G401 (cell line): ENCODE data around the gene RCSD1. TPM values are rescaled to one million over a fixed set of nuclear protein-coding genes. Genes with fewer than 3 reads are reported as not detected.
A peak's percentile ranks its signal among the peaks of the same experiment; 100 is the strongest.
"Not testable (repeated sequence)": the region's sequence is repeated elsewhere in the genome, so short reads cannot be mapped to it uniquely, and the experiment has no call there.

Source experiments
- DNase-seq: peaks from one replicate; pipeline ENCODE4 v3.0.0-alpha.2; 2015; ENCODE audit warnings: low spot score
- in situ Hi-C: cut with HindIII; loops from 2 replicates; pipeline ENCODE4 v1.10.0; 2016; ENCODE audit warnings: low sequenced_read_pairs, mixed read lengths
- total RNA-seq: library from RNA; depleted of rRNA; stranded (reverse); fragments of >200 nt; shearing (Covaris generic); gene quantifications from 2 replicates; pipeline ENCODE4 v1.2.3, GENCODE V29; 2014

RCSD1 gene
- total RNA-seq, 1 experiment from 2014 or later = not detected

DNA sequence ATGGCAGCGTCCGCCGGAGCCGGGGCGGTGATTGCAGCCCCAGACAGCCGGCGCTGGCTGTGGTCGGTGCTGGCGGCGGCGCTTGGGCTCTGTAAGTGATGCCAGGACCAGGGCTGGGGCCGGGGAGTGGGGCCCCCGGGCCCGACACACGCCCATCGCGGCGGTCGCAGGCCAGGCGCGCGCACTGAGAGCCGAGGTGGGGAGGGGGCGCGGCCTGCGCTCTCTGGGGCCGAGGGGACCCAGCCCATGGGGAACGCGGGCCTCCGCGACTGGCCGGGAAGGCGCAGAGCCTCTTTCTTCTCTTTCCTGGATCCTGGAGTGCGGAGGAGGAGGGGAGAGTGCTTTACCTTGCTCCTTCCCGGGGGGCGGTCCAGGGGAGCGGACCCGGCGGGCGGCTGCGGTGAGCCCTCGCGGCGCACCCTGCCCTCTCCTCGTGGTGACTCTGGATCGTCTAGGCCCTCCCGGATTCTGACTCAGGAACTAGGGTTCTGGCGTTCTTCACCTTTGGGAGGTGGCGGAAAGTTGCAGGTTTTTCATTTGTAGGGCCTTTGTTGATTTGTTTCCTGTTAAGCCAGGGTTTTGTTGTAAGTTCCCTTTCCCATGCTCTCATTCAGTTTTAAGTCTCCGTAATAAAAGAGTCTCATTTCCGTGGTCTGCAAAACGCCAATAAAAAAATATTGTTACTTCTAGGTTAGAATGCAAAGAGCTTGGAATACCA is 92.3 kb downstream of the RCSD1 start:
- in situ Hi-C loops = no loop called here
- peak; percentile 32 for DNase-seq

DNA sequence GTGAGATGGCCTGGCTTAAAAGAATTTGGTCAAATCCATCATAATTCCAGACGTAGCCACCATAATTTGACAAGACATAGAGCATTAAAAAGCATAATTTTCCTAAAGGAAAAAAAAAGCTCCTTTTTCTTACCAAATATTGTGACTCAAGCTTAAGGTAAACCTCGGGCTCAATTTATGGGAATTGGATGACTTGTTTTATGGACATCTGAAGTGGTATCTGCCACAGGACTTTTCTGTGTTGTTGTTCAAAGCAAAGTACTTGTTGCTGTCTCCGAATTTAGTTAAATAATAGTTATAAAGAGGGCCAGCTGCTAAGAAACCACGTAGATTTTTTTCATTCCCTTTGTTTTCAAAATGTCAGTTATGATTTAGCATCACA is 92.8 kb downstream of the RCSD1 start:
- in situ Hi-C loops = no loop called here
- no peak for DNase-seq

DNA sequence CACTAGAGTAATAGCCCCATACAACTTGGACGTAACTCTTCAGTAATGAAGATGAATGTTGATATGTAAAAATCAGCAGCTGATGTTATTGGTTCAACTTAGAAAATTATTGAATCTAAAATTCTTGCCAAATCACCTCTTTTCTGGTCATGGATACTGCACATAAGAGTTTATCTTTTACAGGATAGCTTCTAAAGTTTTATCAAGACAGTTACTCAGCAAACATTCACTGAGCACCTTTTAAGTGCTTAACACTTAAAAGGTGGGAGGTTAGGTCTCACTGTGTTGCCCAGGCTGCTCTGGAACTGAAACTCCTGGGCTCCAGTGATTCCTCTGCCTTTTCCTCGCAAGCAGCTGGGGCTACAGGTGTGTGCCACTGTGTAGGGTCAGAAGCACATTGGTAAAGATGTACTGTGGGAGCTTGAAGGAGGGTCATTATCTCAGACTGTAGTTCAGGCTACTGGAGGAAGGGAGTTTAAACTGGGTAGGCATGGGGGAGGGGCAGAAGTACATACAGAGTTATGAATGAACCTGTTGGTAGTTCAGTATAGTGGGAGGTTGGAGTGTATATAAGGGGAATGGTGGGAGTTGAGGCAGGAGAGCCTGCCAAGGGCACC is 93.8 kb downstream of the RCSD1 start:
- DNase-seq = no peak
- in situ Hi-C loops = no loop called here

DNA sequence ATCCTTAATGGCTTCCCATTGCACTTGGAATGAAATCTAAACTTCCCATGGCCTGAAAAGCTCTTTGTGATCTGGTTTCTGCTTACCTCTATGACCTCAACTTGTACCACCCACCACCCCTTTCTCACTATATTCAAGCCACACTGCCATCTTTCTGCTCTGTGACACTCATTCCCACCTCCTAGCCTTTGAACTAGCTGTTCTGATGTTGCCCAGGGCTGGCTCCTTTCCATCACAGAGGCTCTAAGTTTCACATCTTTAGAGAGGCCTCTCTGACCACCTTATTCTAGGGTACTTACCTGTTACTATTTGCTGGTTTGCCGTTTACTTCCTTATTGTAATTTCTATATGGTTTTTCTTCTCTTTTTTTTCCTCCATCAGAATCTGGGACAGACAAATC is 96.0 kb downstream of the RCSD1 start:
- in situ Hi-C loops = no loop called here
- DNase-seq = no peak

DNA sequence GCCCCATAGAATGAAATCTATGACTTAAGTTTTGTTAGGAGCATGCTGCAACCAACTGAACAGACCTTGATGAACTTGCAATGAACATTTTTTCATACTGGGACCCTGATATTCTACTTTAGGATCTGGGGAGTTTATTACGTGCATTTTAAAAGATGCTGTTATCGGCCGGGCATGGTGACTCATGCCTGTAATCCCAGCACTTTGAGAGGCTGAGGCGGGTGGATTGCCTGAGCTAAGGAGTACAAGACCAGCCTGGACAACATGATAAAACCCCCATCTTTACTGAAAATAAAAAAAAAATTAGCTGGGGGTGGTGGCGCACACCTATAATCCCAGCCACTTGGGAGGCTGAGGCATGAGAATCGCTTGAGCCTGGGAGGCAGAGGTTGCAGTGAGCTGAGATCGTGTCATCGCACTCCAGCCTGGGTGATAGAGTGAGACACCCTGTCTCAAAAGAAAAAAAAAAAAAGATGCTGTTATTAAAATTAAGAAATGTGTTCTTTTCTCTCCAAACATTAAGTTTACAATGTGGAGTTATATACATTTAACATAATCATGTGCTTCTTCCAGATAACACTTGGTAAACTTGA is 98.9 kb downstream of the RCSD1 start:
- DNase-seq = no peak
- in situ Hi-C loops = no loop called here

DNA sequence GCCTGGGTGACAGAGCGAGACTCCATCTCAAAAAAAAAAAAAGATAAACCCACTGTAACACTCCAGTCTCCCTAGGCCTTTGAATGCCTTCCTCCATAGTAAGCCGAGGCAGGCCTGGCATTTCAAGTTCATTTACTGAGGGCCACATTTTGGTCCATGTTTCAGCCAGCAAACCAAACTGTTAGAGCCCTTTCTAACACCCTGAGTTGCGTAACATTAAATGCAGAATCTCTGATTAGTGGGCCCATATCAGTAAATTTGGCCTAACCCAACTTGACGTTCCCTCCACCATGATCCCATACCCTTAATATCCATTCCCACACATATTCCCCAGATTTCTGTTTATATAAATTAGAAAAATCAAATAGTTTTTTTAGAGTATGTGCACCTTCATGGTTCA is 104.2 kb downstream of the RCSD1 start:
- in situ Hi-C loops = no loop called here
- DNase-seq = no peak

DNA sequence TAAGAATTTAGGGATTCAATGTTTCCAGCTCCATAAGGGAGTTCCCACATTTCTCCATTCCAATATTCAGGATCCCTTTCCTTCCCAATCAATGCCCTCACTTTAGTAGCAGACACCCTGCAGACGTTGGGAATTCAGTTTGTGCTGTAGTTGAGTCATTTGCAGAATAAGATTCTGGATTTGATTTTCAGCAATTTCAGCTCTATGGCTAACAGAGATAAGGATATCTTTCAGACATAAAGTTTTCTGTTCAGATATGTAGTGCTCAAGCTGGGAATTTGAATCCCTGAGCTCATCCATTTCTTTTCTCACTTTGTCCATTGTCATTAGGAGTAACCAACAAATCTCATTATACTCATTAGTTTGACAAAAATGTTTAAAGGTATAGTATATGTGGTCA is 104.8 kb downstream of the RCSD1 start:
- no peak for DNase-seq
- in situ Hi-C loops = no loop called here

DNA sequence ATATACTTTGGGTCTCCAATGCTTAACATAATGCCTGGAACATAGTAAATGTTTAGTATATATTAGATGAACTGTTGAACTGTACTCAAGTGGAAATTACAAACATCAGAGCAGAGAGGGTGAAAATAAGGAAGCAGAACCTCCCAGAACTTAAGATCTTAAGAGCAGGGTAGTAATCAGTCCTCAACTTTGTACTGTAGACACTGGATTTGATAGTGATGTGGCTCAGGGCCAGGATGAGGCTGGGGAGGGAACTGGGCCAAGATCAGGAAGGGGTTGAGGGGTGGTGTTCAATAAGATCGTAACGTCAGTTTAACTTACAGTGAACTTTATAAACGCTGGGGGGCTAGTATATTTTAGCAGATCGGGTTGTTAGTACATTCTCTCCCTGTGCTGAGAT is 107.1 kb downstream of the RCSD1 start:
- no peak for DNase-seq
- in situ Hi-C loops = no loop called here

DNA sequence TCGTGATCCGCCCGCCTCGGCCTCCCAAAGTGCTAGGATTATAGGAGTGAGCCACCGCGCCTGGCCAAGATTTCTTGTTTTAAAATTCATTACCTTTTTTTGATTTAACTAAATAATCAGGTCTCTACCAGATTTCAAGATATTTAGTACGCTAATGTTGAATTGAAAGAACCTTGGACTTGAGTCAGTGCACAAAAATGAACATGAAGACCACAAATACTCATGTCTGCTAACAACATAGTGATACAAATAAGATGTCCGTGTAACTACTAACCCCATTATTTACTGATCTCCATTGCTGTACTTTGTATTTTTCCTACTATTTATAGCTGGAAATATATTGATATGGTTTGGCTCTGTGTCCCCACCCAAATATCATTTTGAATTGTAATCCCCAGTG is 108.1 kb downstream of the RCSD1 start:
- in situ Hi-C loops = no loop called here
- DNase-seq = no peak

DNA sequence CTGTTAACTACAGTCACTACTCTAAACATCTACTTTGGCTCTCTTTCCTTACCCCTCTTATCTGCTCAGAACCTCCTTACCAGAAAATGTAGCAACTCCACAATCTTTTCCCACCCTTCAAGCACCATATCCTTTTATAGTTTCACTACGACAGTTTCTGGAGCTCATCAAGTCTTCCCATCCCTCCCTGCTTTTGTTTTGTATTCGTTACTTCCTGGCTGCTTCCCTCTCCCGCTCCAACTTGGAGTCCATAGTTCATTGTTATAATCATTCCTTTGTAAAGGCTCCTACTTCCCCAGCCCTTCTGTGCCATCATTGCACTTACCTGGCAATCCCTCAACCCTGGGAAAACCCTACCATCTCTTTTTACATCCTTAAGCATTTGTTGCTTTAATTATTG is 109.7 kb downstream of the RCSD1 start:
- DNase-seq = no peak

DNA sequence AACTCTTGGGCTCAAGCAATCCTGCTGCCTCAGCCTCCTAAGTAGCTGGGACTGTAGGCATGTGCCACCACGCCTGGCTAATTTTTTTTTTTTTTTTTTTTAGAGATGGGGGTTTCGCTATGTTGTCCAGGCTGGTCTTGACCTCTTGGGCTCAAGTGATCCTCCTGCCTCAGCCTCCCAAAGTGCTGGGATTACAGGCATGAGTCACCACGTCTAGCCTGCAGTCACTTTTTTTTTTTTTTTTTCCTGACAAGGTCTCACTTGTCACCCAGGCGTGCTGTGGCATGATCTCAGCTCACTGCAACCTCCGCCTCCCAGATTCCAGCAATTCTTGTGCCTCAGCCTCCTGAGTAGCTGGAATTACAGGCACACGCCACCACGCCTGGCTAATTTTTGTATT is 111.1 kb downstream of the RCSD1 start:
- in situ Hi-C loops, DNase-seq: not testable (repeated sequence)

More for the DNA sequence above, 109.7 kb downstream of the RCSD1 start:
- in situ Hi-C loops = no loop called here

DNA sequence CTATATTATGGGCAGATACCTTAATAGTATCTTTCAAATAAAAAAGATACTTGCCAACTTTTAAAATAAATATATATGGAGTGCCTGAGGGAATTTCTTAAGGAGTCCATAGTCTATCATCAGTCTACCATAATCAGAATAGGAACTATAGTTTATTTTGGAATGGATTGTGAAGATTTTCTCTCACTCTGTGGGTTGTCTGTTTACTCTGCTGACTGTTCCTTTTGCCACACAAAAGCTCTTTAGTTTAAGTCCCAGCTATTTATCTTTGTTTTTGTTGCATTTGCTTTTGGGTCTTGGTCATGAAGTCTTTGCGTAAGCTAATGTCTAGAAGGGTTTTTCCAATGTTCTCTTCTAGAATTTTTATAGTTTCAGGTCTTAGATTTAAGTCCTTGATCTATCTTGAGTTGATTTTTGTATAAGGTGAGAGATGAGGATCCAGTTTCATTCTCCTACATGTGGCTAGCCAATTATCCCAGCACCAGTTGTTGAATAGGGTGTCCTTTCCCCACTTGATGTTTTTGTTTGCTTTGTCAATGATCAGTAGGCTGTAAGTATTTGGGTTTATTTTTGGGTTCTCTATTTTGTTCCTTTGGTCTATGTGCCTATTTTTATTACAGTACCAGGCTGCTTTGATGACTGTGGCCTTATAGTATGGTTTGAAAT is 112.5 kb downstream of the RCSD1 start:
- in situ Hi-C loops, DNase-seq: not testable (repeated sequence)

DNA sequence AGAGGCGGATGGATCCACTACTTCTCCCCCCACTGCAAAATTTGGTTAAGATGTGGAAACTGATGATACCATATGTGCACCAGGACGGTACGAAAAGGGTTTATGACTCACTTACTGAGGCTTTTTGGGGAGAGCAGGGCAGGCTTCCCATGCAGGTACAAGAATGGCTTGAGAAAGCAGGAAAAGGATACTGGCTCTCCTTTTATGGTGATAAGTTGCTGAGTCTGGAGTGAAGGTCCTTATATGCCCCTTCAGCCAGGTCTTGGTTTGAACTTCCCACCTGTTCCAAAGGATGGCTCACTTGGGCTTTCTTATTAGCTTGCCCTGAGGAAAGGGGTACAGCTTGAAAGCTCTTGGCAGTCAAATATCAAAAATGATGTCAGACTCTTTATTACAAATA is 114.9 kb downstream of the RCSD1 start:
- in situ Hi-C loops = no loop called here
- DNase-seq = no peak

DNA sequence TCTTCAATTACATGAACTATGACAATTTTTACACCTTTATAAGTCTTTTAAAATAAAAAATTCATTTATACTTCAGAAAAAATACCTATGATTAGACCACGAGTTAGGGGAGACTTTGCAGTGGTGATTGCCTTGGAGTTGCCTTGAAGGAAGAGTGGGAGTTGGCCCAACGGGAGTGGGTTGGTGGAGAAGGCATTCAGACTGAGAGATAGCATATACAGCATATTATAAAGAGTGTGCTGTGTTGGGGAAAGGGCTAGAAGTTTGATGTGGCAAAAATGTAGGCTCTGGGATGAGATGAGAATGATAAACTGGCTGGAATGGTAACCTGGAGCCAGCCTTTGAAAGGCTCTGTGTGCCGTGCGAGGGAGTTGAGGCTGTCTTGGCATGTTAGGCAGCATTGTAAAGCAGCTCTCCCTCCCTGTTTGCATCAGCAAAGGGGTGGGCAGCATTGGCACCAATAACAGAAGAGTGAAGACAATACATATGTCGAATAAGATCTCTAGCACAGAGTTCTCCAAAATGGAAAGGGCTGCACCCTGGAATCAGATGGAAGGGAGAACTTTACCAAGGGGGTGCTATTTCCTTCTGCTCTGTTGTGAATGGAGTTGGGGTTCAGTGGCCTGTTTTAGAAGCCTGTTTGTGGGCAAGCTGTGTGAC is 116.1 kb downstream of the RCSD1 start:
- in situ Hi-C loops = no loop called here
- no peak for DNase-seq

DNA sequence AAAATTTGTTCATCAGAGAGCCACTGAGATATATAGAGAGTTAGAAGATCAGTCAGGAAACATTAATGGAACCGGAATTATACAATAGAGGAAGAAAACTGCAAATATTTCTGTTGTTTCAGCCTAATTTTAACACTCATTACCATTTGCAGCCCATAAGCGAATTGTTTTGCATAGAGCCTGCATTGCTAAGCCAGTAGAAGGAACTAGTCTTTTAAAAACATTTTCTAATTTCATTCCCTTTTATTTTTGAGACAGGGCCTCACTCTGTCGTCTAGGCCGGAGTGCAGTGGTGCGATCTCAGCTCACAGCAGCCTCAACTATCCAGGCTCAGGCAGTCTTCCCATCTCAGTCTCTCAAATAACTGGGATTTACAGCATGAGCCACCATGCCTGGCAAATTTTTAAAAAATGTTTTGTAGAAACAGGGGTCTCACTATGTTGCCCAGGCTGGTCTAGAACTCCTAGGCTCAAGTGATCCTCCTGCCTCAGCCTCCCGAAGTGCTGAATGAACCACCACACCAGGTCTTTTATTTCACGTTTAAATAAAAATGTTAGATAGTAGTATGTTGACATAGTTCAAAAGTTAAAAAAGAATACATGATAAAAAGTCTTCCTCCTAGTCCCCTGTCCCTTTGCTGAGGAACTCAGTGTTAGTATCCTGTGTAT is 117.1 kb downstream of the RCSD1 start:
- in situ Hi-C loops = no loop called here
- DNase-seq = no peak

DNA sequence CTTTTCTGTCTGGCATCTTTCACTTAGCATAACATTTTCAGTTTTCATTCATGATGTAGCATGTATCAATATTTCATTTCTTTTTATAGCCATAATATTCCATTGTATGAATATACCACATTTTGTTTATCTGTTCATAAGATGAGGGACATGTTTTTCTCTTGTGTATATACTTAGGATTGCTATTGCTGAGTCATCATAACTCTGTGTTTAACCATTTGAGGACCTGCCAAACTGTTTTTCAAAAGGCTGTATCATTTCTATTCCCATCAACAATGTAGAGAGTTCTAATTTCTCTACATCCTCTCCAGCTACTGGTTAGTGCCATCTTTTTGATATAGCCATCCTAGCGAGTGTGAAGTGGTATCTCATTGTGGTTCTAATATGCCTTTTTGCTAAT is 118.0 kb downstream of the RCSD1 start:
- in situ Hi-C loops = no loop called here
- DNase-seq = no peak

DNA sequence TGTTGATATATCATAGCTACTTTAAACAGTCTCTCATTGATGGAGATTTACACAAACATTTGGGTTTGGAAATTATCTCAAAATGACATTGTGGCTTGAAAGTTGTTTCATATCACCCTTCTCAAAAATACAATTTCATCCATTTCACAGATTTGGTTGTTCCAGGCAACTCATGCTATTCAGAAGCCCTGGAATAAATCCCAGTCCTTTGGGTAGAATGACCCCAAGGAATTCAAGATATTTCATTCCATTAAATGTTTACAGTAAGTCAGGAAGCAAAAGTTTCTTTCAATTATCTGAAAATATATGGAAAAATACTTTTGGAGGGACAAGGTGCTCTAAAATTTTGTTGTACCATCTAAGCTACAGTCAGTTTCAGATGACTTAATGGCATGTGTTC is 118.9 kb downstream of the RCSD1 start:
- in situ Hi-C loops = no loop called here
- DNase-seq = no peak

DNA sequence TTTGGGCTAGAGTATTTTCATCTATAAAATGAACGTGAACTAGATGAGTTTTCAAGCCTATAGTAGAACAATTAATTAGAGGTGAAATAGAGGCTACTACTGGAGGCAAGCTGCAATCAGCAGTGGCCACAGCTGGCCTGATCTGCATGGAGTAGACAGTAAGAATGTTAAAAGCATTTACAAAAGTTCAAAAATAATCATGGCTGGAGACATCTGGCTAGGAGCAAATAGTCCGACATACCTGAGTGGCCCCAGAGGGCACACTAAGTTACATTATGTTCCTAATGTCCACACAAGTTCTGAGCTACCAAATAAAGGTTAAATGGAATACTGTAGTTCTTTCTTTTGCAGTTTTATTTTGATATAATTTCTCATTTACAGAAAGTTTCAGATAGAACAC is 119.7 kb downstream of the RCSD1 start:
- in situ Hi-C loops = no loop called here
- DNase-seq = no peak

DNA sequence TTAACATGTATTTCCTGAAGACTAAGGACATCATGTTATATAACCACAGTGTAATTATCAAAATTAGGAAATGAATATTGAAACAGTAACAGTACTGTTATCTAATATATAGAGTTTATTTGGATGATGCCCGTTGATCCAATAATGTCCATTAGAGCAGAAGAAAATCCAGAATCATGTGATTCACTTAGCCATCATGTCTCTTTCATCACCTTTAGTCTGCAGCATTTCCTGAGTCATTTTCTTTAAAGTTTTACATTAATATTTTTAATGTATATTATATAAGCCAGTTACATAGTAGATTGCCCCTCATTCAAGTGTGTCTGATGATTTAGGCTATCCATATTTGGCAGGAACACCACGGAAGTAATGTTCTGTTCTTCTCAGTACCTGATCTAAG is 120.6 kb downstream of the RCSD1 start:
- DNase-seq = no peak
- in situ Hi-C loops = no loop called here
